ENCODE data around the gene SHD. TPM values are rescaled to one million over a fixed set of nuclear protein-coding genes. Genes with fewer than 3 reads are reported as not detected.

SHD gene
- total RNA-seq, 2 donors from 2014 or later: 2.8 to 6.6 TPM

DNA sequence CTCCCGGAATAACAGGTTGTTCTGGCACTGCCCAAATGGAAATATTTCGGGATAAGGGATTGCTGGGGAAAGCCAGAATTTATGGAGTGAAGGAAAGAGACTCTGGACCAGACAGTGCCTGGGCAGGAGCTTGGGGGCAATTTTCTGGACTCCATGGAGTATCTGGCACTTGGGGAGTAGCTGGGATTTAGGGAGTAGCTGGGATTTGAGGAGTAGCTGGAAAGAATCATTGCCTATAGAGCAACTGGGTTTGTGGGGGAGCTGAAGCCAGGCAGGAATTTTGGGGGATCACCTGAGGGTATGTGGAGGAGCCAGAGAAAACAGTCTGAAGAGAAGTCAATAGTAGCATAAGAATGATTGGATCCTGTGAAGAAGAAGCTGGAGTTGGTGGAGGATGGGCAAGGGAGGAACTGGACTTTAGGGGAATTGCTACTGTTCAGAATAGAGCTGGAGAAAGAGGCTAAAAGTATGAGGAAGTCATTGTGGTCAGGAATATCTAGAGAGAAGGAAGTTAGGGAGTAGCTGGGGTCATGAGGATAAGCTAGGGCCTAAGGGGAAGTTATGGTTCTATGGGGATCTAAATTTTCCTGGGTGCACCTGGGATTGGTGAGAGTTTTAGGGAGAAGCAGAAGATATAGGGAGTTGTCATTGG, 40.1 kb downstream of the SHD start:
- peaks cover 49% of the 10 kb centered on the region for H3K36me3 Mint-ChIP-seq (ENCODE audit: low read depth)

GRCh38 chr19:4320419-4320818, 41.4 kb downstream of the SHD start:
- Histone ChIP-seq H3K36me3 (ENCODE audit: control insufficient read depth, insufficient read depth, low read length) (no peaks in the 10 kb centered on the region), H3K27ac (ENCODE audit: low read depth, low read length) (no peak overlapping the region), H3K27me3 (ENCODE audit: control insufficient read depth, insufficient read depth, low read length, poor library complexity, severe bottlenecking) (no peaks in the 10 kb centered on the region), H3K4me3 (ENCODE audit: low read length) (no peak overlapping the region), H3K9me3 (ENCODE audit: control insufficient read depth, low read length) (peaks cover 10% of the 10 kb centered on the region), H3K9ac (ENCODE audit: extremely low read depth, low read length, poor library complexity, severe bottlenecking) (no peak overlapping the region), H3K4me1 (ENCODE audit: control insufficient read depth, insufficient read depth, low read length) (no peaks in the 10 kb centered on the region)
- no peaks in the 10 kb centered on the region for H3K4me1 Mint-ChIP-seq
- H3K36me3 Mint-ChIP-seq (ENCODE audit: low read depth): peaks cover 45% of the 10 kb centered on the region
- H3K27me3 Mint-ChIP-seq (ENCODE audit: insufficient read depth): no peaks in the 10 kb centered on the region
- no peak overlapping the region for H3K4me3 Mint-ChIP-seq
- no peak for DNase-seq
- H3K9me3 Mint-ChIP-seq: peaks cover 31% of the 10 kb centered on the region
- WGBS, 2 experiments (ENCODE audit: insufficient coverage in 1 of 2, insufficient read length in 1 of 2): 86 to 91% methylated on average over 2 of the region's 2 CpGs
- no peak overlapping the region for H3K27ac Mint-ChIP-seq
- TF ChIP-seq, protein P1, sequence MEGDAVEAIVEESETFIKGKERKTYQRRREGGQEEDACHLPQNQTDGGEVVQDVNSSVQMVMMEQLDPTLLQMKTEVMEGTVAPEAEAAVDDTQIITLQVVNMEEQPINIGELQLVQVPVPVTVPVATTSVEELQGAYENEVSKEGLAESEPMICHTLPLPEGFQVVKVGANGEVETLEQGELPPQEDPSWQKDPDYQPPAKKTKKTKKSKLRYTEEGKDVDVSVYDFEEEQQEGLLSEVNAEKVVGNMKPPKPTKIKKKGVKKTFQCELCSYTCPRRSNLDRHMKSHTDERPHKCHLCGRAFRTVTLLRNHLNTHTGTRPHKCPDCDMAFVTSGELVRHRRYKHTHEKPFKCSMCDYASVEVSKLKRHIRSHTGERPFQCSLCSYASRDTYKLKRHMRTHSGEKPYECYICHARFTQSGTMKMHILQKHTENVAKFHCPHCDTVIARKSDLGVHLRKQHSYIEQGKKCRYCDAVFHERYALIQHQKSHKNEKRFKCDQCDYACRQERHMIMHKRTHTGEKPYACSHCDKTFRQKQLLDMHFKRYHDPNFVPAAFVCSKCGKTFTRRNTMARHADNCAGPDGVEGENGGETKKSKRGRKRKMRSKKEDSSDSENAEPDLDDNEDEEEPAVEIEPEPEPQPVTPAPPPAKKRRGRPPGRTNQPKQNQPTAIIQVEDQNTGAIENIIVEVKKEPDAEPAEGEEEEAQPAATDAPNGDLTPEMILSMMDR (conservative IDR thresholded peaks at IDR 0.05): no peak

More for the DNA sequence above, 40.1 kb downstream of the SHD start:
- Mint-ChIP-seq H3K4me1 (no peaks in the 10 kb centered on the region), H3K27me3 (ENCODE audit: insufficient read depth) (no peaks in the 10 kb centered on the region), H3K27ac (no peak overlapping the region), H3K9me3 (peaks cover 31% of the 10 kb centered on the region), H3K4me3 (no peak overlapping the region)
- WGBS, 2 experiments (ENCODE audit: insufficient coverage in 1 of 2, insufficient read length in 1 of 2): 91 to 93% methylated on average over 2 of the region's 2 CpGs
- no peak overlapping the region for H3K9ac ChIP-seq (ENCODE audit: extremely low read depth, low read length, poor library complexity, severe bottlenecking)
- no peaks in the 10 kb centered on the region for H3K4me1 ChIP-seq (ENCODE audit: control insufficient read depth, insufficient read depth, low read length)
- no peak overlapping the region for H3K4me3 ChIP-seq (ENCODE audit: low read length)
- no peaks in the 10 kb centered on the region for H3K36me3 ChIP-seq (ENCODE audit: control insufficient read depth, insufficient read depth, low read length)
- H3K27ac ChIP-seq (ENCODE audit: low read depth, low read length): no peak overlapping the region
- H3K9me3 ChIP-seq (ENCODE audit: control insufficient read depth, low read length): peaks cover 10% of the 10 kb centered on the region
- H3K27me3 ChIP-seq (ENCODE audit: control insufficient read depth, insufficient read depth, low read length, poor library complexity, severe bottlenecking): no peaks in the 10 kb centered on the region
- DNase-seq: no peak
- TF ChIP-seq, protein P1 (conservative IDR thresholded peaks at IDR 0.05): no peak

DNA sequence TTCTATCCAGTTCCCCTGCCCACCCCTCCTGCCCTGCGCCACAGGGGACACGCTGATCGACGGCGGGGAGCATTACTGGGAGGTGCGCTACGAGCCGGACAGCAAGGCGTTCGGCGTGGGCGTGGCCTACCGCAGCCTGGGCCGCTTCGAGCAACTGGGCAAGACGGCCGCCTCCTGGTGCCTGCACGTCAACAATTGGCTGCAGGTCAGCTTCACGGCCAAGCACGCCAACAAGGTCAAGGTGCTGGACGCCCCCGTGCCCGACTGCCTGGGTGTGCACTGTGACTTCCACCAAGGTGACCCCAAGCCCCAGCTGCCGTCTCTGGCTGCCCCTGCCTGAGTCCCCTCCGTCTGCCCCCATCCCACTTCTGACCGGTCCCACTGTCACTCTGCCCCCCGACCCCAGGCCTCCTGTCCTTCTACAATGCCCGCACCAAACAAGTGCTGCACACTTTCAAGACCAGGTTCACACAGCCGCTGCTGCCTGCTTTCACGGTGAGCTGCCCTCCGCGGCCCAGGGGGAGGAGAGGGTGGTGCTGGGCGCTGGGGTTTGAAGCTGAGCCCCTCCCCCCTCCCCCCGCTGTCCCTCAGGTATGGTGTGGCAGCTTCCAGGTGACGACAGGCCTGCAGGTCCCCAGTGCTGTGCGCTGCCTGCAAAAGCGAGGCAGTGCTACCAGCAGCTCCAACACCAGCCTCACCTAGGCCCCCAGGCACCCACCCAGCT, 44.0 kb downstream of the SHD start:
- WGBS, 2 experiments (ENCODE audit: insufficient coverage in 1 of 2, insufficient read length in 1 of 2): 93 to 95% methylated on average over 21 to 36 of the region's 37 CpGs
- TF ChIP-seq, protein P1 (conservative IDR thresholded peaks at IDR 0.05): no peak
- H3K4me3 Mint-ChIP-seq: no peak overlapping the region
- no peak overlapping the region for H3K27ac Mint-ChIP-seq
- peaks cover 5% of the 10 kb centered on the region for H3K4me1 Mint-ChIP-seq
- peaks cover 7% of the 10 kb centered on the region for H3K27me3 Mint-ChIP-seq (ENCODE audit: insufficient read depth)
- no peak for DNase-seq
- H3K36me3 Mint-ChIP-seq (ENCODE audit: low read depth): peaks cover 32% of the 10 kb centered on the region
- Histone ChIP-seq H3K9me3 (ENCODE audit: control insufficient read depth, low read length) (peaks cover 10% of the 10 kb centered on the region), H3K4me1 (ENCODE audit: control insufficient read depth, insufficient read depth, low read length) (no peaks in the 10 kb centered on the region), H3K9ac (ENCODE audit: extremely low read depth, low read length, poor library complexity, severe bottlenecking) (no peak overlapping the region), H3K36me3 (ENCODE audit: control insufficient read depth, insufficient read depth, low read length) (no peaks in the 10 kb centered on the region), H3K27ac (ENCODE audit: low read depth, low read length) (no peak overlapping the region), H3K4me3 (ENCODE audit: low read length) (no peak overlapping the region), H3K27me3 (ENCODE audit: control insufficient read depth, insufficient read depth, low read length, poor library complexity, severe bottlenecking) (peaks cover 17% of the 10 kb centered on the region)
- H3K9me3 Mint-ChIP-seq: peaks cover 31% of the 10 kb centered on the region

Data from endodermal cell (in vitro differentiated cells).